GM23338 (cell line): ENCODE measurements around the gene LAPTM5. TPM values are rescaled to one million over a fixed set of nuclear protein-coding genes. Genes with fewer than 3 reads are reported as not detected.

Experiments used
- ATAC-seq: fragments of 200-7000 bp; cut with Tn5 transposase; 3 replicates; pipeline ENCODE4 v1.9.1; 2020
- DNase-seq: peaks from one replicate; pipeline ENCODE4 v3.0.0-alpha.2; 2015; ENCODE audit warnings: low spot score
- H2AFZ ChIP-seq: fragments of 200-600 bp; sonication (generic); 2 replicates; pipeline ENCODE4 v1.8.0; 2016; ENCODE audit warnings: antibody characterized with exemption, mild to moderate bottlenecking, moderate library complexity
- H3F3A ChIP-seq: fragments of 200-600 bp; sonication (generic); replicated peaks from 2 replicates; pipeline ENCODE4 v1.8.0; 2017; ENCODE audit warnings: antibody characterized with exemption, mixed run types, low read depth
- H3K27ac ChIP-seq: fragments of 200-600 bp; sonication (generic); 2 replicates; pipeline ENCODE4 v1.6.1; 2016; ENCODE audit warnings: low read depth
- H3K27me3 ChIP-seq: fragments of 200-600 bp; sonication (generic); 2 replicates; pipeline ENCODE4 v1.8.0; 2016; ENCODE audit warnings: mild to moderate bottlenecking, mixed run types, moderate library complexity; ENCODE audit not compliant: insufficient read depth
- H3K36me3 ChIP-seq: fragments of 200-600 bp; sonication (generic); 2 replicates; pipeline ENCODE4 v1.8.0; 2016; ENCODE audit warnings: mild to moderate bottlenecking; ENCODE audit not compliant: insufficient read depth
- H3K4me1 ChIP-seq: fragments of 200-600 bp; sonication (generic); 2 replicates; pipeline ENCODE4 v1.8.0; 2016; ENCODE audit warnings: mild to moderate bottlenecking, moderate library complexity; ENCODE audit not compliant: insufficient read depth
- H3K4me2 ChIP-seq: fragments of 200-600 bp; sonication (generic); 2 replicates; pipeline ENCODE4 v1.7.1; 2017; ENCODE audit warnings: mixed run types
- H3K4me3 ChIP-seq: fragments of 200-600 bp; sonication (generic); 2 replicates; pipeline ENCODE4 v1.6.1; 2016; ENCODE audit warnings: mixed run types
- H3K79me2 ChIP-seq: fragments of 200-600 bp; sonication (generic); replicated peaks from 2 replicates; pipeline ENCODE4 v1.8.0; 2017; ENCODE audit warnings: mild to moderate bottlenecking; ENCODE audit not compliant: insufficient read depth
- H3K9me2 ChIP-seq: fragments of 200-600 bp; sonication (generic); 2 replicates; pipeline ENCODE4 v1.8.0; 2017; ENCODE audit not compliant: insufficient read depth
- H4K20me1 ChIP-seq: fragments of 200-600 bp; sonication (generic); replicated peaks from 2 replicates; pipeline ENCODE4 v1.8.0; 2017; ENCODE audit warnings: mild to moderate bottlenecking; ENCODE audit not compliant: insufficient read depth
- H3K27ac Mint-ChIP-seq: 2 replicates; pipeline ENCODE4 v1.8.0; 2020; ENCODE audit warnings: inconsistent platforms, mild to moderate bottlenecking, moderate library complexity, mixed read lengths
- H3K27me3 Mint-ChIP-seq: 3 replicates; pipeline ENCODE4 v1.8.0; 2022; ENCODE audit warnings: low read depth, mild to moderate bottlenecking, moderate library complexity, mixed read lengths, inconsistent platforms; ENCODE audit not compliant: insufficient read depth, poor library complexity
- H3K36me3 Mint-ChIP-seq: 3 replicates; pipeline ENCODE4 v1.8.0; 2021; ENCODE audit warnings: low read depth, mild to moderate bottlenecking, inconsistent platforms, moderate library complexity, mixed read lengths
- H3K4me1 Mint-ChIP-seq: 3 replicates; pipeline ENCODE4 v1.8.0; 2020; ENCODE audit warnings: mild to moderate bottlenecking, inconsistent platforms, mixed read lengths
- H3K4me3 Mint-ChIP-seq: 3 replicates; pipeline ENCODE4 v1.8.0; 2021; ENCODE audit warnings: moderate library complexity, mild to moderate bottlenecking, inconsistent platforms, mixed read lengths
- H3K9me3 Mint-ChIP-seq: 3 replicates; pipeline ENCODE4 v1.8.0; 2020; ENCODE audit warnings: moderate library complexity, mild to moderate bottlenecking, inconsistent platforms, mixed read lengths
- CREB1 ChIP-seq: fragments of 250-450 bp; sonication (Bioruptor Pico); IDR thresholded peaks from 2 replicates; pipeline ENCODE4 v1.5.0; 2020; ENCODE audit warnings: low read depth, mild to moderate bottlenecking, moderate library complexity
- CTCF ChIP-seq, 2 experiments: fragments of 200-600 bp in 1 of 2; sonication (generic) in 1 of 2; conservative IDR thresholded peaks; 2 replicates each; pipeline versions ENCODE4 v1.5.1 to v1.6.1; 2016 to 2017; ENCODE audit warnings: antibody characterized with exemption in 2 of 2, low read depth in 2 of 2, mild to moderate bottlenecking in 2 of 2, moderate library complexity in 1 of 2
- EZH2 ChIP-seq: fragments of 200-600 bp; sonication (generic); IDR thresholded peaks from one replicate; pipeline ENCODE4 v1.8.0; 2017; ENCODE audit warnings: antibody characterized with exemption, mild to moderate bottlenecking, low read depth; ENCODE audit not compliant: unreplicated experiment
- EZH2phosphoT487 ChIP-seq: fragments of 200-600 bp; sonication (generic); IDR thresholded peaks from one replicate; pipeline ENCODE4 v1.8.1; 2018; ENCODE audit warnings: antibody characterized with exemption; ENCODE audit not compliant: unreplicated experiment
- JUNB ChIP-seq: IDR thresholded peaks from one replicate; pipeline ENCODE4 v1.6.1; 2016; ENCODE audit warnings: antibody characterized with exemption; ENCODE audit not compliant: unreplicated experiment
- NANOG ChIP-seq: IDR thresholded peaks from 2 replicates; pipeline ENCODE4 v1.6.1; 2016; ENCODE audit warnings: antibody characterized with exemption, borderline replicate concordance
- POLR2AphosphoS5 ChIP-seq: IDR thresholded peaks from 2 replicates; pipeline ENCODE4 v1.6.1; 2016; ENCODE audit warnings: antibody characterized with exemption, low read depth
- REST ChIP-seq: IDR thresholded peaks from one replicate; pipeline ENCODE4 v1.6.1; 2018; ENCODE audit warnings: antibody characterized with exemption; ENCODE audit not compliant: unreplicated experiment
- STAT1 ChIP-seq: IDR thresholded peaks from one replicate; pipeline ENCODE4 v1.6.1; 2016; ENCODE audit warnings: antibody characterized with exemption; ENCODE audit not compliant: unreplicated experiment
- ZNF114 ChIP-seq: fragments of 250-450 bp; sonication (Bioruptor Pico); IDR thresholded peaks from 2 replicates; pipeline ENCODE4 v1.5.0; 2020; ENCODE audit warnings: mild to moderate bottlenecking, moderate library complexity
- ZNF331 ChIP-seq: fragments of 250-450 bp; sonication (Bioruptor Pico); IDR thresholded peaks from 2 replicates; pipeline ENCODE4 v1.5.0; 2020; ENCODE audit warnings: low read depth, mild to moderate bottlenecking, moderate library complexity
- ZNF462 ChIP-seq: fragments of 250-450 bp; sonication (Bioruptor Pico); IDR thresholded peaks from 2 replicates; pipeline ENCODE4 v1.5.0; 2020; ENCODE audit warnings: mild to moderate bottlenecking, moderate library complexity
- polyA plus RNA-seq: library from polyadenylated mRNA; unstranded; fragments of >200 nt; fragmentation: Nextera tagmentation; extraction: Ambion mirVana; gene quantifications from 2 replicates; pipeline ENCODE4 v1.2.1, GENCODE V29; 2016
- total RNA-seq: library from RNA; depleted of rRNA; stranded (reverse); fragments of >200 nt; shearing (Covaris generic); gene quantifications from 2 replicates; pipeline ENCODE4 v1.2.3, GENCODE V29; 2014
- TF ChIP-seq, protein P1 (sequence below): IDR thresholded peaks from 2 replicates; pipeline ENCODE4 v1.6.1; 2016; ENCODE audit warnings: antibody characterized with exemption

LAPTM5 gene
- total and polyA plus RNA-seq, 2 experiments from 2014 or later = 0.21 TPM; not detected in 1

GRCh38 chr1:30778154-30778978, 20.8 kb upstream of the LAPTM5 start:
- no peak for DNase-seq
- Histone ChIP-seq H3K4me2 (no peak overlapping the region), H3F3A (no peaks in the 10 kb centered on the region), H2AFZ (no peak overlapping the region), H3K27me3 (no peaks in the 10 kb centered on the region), H4K20me1 (no peaks in the 10 kb centered on the region), H3K27ac (no peak overlapping the region), H3K4me1 (peaks cover 8% of the 10 kb centered on the region; the same call in 1 of the 2 replicates), H3K9me2 (no peaks in the 10 kb centered on the region), H3K4me3 (no peak overlapping the region), H3K79me2 (no peaks in the 10 kb centered on the region), H3K36me3 (no peaks in the 10 kb centered on the region)
- Mint-ChIP-seq H3K36me3 (no peaks in the 10 kb centered on the region), H3K27me3 (no peaks in the 10 kb centered on the region), H3K27ac (no peak overlapping the region), H3K4me3 (no peak overlapping the region), H3K4me1 (peaks cover 11% of the 10 kb centered on the region; the same call in 2 of the 3 replicates), H3K9me3 (no peaks in the 10 kb centered on the region)
- TF ChIP-seq JUNB = no peak
- TF ChIP-seq CTCF (conservative IDR thresholded peaks at IDR 0.05; ENCODE audit: low read depth in 2 of 2) = no peak
- TF ChIP-seq REST = no peak
- TF ChIP-seq POLR2AphosphoS5 = no peak
- no peak for TF ChIP-seq STAT1
- TF ChIP-seq CREB1 (CRISPR knock-in tag) = no peak
- TF ChIP-seq, protein P1, sequence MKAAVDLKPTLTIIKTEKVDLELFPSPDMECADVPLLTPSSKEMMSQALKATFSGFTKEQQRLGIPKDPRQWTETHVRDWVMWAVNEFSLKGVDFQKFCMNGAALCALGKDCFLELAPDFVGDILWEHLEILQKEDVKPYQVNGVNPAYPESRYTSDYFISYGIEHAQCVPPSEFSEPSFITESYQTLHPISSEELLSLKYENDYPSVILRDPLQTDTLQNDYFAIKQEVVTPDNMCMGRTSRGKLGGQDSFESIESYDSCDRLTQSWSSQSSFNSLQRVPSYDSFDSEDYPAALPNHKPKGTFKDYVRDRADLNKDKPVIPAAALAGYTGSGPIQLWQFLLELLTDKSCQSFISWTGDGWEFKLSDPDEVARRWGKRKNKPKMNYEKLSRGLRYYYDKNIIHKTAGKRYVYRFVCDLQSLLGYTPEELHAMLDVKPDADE = no peak
- no peak for TF ChIP-seq EZH2
- TF ChIP-seq EZH2phosphoT487 = no peak
- TF ChIP-seq NANOG = no peak
- no peak for TF ChIP-seq ZNF462 (CRISPR knock-in tag)
- TF ChIP-seq ZNF331 = no peak
- no peak for TF ChIP-seq ZNF114 (CRISPR knock-in tag)
- no peak for ATAC-seq
